HepG2 (cell line): ENCODE measurements around the gene NINL. TPM values are rescaled to one million over a fixed set of nuclear protein-coding genes. Genes with fewer than 3 reads are reported as not detected.

ENCODE experiments used
- CBX5 ChIP-seq: sonication (generic); formaldehyde crosslinking; IDR thresholded peaks from 2 replicates; pipeline ENCODE4 v1.4.0; 2020; ENCODE audit warnings: missing genetic modification reagents, borderline replicate concordance
- CENPX ChIP-seq: sonication (generic); formaldehyde crosslinking; IDR thresholded peaks from 2 replicates; pipeline ENCODE4 v1.9.0; 2021; ENCODE audit warnings: mild to moderate bottlenecking, missing genetic modification reagents, moderate library complexity
- CREB1 ChIP-seq, 2 experiments: fragments of 450-650 bp in 1 of 2; IDR thresholded peaks; 2 replicates each; pipeline ENCODE4 v1.6.1; 2016 to 2017; ENCODE audit warnings: control low read depth in 1 of 2, mild to moderate bottlenecking in 1 of 2, missing compliant biosample characterization in 1 of 2, missing genetic modification characterization in 1 of 2
- E2F2 ChIP-seq: sonication (generic); formaldehyde crosslinking; IDR thresholded peaks from 2 replicates; pipeline ENCODE4 v1.4.0; 2020; ENCODE audit warnings: missing genetic modification reagents, borderline replicate concordance
- ERF ChIP-seq: IDR thresholded peaks from 2 replicates; pipeline ENCODE4 v1.6.1; 2018; ENCODE audit warnings: missing biosample characterization, missing genetic modification reagents
- GPBP1L1 ChIP-seq: sonication (generic); formaldehyde crosslinking; IDR thresholded peaks from 2 replicates; pipeline ENCODE4 v1.5.0; 2020; ENCODE audit warnings: mild to moderate bottlenecking, missing genetic modification reagents
- HHEX ChIP-seq: IDR thresholded peaks from 2 replicates; pipeline ENCODE4 v1.6.1; 2016; ENCODE audit warnings: control low read depth
- HNF4G ChIP-seq, 2 experiments: sonication (generic) in 1 of 2; formaldehyde crosslinking in 1 of 2; IDR thresholded peaks; 2 replicates each; pipeline versions ENCODE4 v1.4.0 to v1.6.1; 2011 to 2020; ENCODE audit warnings: borderline replicate concordance in 2 of 2, low read depth in 2 of 2, mild to moderate bottlenecking in 2 of 2, low read length in 1 of 2, missing genetic modification reagents in 1 of 2, moderate library complexity in 1 of 2
- KLF9 ChIP-seq: IDR thresholded peaks from 2 replicates; pipeline ENCODE4 v1.6.1; 2016; ENCODE audit warnings: low read depth
- MAF1 ChIP-seq: sonication (generic); formaldehyde crosslinking; IDR thresholded peaks from 2 replicates; pipeline ENCODE4 v1.5.0; 2020; ENCODE audit warnings: missing genetic modification reagents, borderline replicate concordance
- MAFG ChIP-seq: sonication (generic); formaldehyde crosslinking; IDR thresholded peaks from 2 replicates; pipeline ENCODE4 v1.5.1; 2020; ENCODE audit warnings: mild to moderate bottlenecking, missing genetic modification reagents
- MAFK ChIP-seq, 2 experiments: IDR thresholded peaks in 1 of 2; conservative IDR thresholded peaks in 1 of 2; 2 replicates each; pipeline ENCODE4 v1.6.1; 2011; ENCODE audit warnings: improper control_type of control experiment in 2 of 2, low read length in 2 of 2
- RBFOX2 ChIP-seq: fragments of 200-400 bp; formaldehyde crosslinking; IDR thresholded peaks from 2 replicates; pipeline ENCODE4 v1.6.1; 2017; ENCODE audit warnings: low read depth, mild to moderate bottlenecking, low read length
- SP5 ChIP-seq: IDR thresholded peaks from 2 replicates; pipeline ENCODE4 v1.6.1; 2016; ENCODE audit warnings: low read depth, borderline replicate concordance
- TCF7L2 ChIP-seq: IDR thresholded peaks from 2 replicates; pipeline ENCODE4 v1.6.1; 2011; ENCODE audit warnings: mild to moderate bottlenecking, low read depth, low read length, moderate library complexity
- TMF1 ChIP-seq: sonication (generic); formaldehyde crosslinking; IDR thresholded peaks from 2 replicates; pipeline ENCODE4 v1.8.1; 2022; ENCODE audit warnings: low read depth, missing genetic modification reagents
- YEATS2 ChIP-seq: sonication (generic); formaldehyde crosslinking; IDR thresholded peaks from 2 replicates; pipeline ENCODE4 v1.4.0; 2020; ENCODE audit warnings: missing genetic modification reagents, borderline replicate concordance
- ZBTB43 ChIP-seq: sonication (generic); formaldehyde crosslinking; conservative IDR thresholded peaks from 2 replicates; pipeline ENCODE4 v1.4.0; 2020; ENCODE audit warnings: missing genetic modification reagents
- ZKSCAN1 ChIP-seq: fragments of 150-350 bp; IDR thresholded peaks from 2 replicates; pipeline ENCODE4 v1.6.1; 2014; ENCODE audit warnings: low read length
- ZKSCAN8 ChIP-seq: IDR thresholded peaks from 2 replicates; pipeline ENCODE4 v1.6.1; 2016; ENCODE audit warnings: borderline replicate concordance, missing genetic modification reagents, missing compliant biosample characterization
- ZNF136 ChIP-seq: sonication (generic); formaldehyde crosslinking; IDR thresholded peaks from 2 replicates; pipeline ENCODE4 v1.8.1; 2022; ENCODE audit warnings: low read depth, mild to moderate bottlenecking, moderate library complexity, missing genetic modification reagents
- ZNF275 ChIP-seq: sonication (generic); formaldehyde crosslinking; IDR thresholded peaks from 2 replicates; pipeline ENCODE4 v1.8.0; 2022; ENCODE audit warnings: missing genetic modification reagents, mild to moderate bottlenecking, inconsistent platforms, borderline replicate concordance
- ZNF780A ChIP-seq: sonication (generic); formaldehyde crosslinking; IDR thresholded peaks from 2 replicates; pipeline ENCODE4 v1.8.0; 2022; ENCODE audit warnings: mild to moderate bottlenecking, missing genetic modification reagents, moderate library complexity
- ZSCAN25 ChIP-seq: sonication (generic); formaldehyde crosslinking; IDR thresholded peaks from 2 replicates; pipeline ENCODE4 v1.8.0; 2022; ENCODE audit warnings: mild to moderate bottlenecking, missing genetic modification reagents
- polyA plus RNA-seq, 8 experiments: library from polyadenylated mRNA; depleted of rRNA in 3 of 8; stranded (reverse) in 7 of 8; unstranded in 1 of 8; fragments of >200 nt; fragmentation: Illumina TruSeq in 4 of 8; extraction: Trizol in 4 of 8; gene quantifications; 2 replicates each; pipeline versions ENCODE4 v1.2.1 to v1.2.3, GENCODE V29; 2011 to 2016; ENCODE audit warnings: low read depth in 4 of 8, missing spikeins in 1 of 8, mixed read lengths in 1 of 8; ENCODE audit not compliant: insufficient read depth in 1 of 8
- total RNA-seq, 5 experiments: library from RNA; depleted of rRNA; stranded (reverse); fragments of >200 nt; fragmentation: Illumina TruSeq; extraction: Trizol; gene quantifications; 2 replicates each; pipeline ENCODE4 v1.2.3, GENCODE V29; 2016; ENCODE audit warnings: low read depth in 1 of 5

Gene NINL
- total and polyA plus RNA-seq, 2 of the 13 experiments (the other 11 are each of a cell fraction or from before 2014, with no cell fraction given), result 32.3 to 34.3 TPM

GRCh38 chr20:25407311-25408169, 177.8 kb downstream of the NINL start, which contains the start of gene GINS1 (continued):
- TF ChIP-seq ZNF136 (CRISPR knock-in tag) (peak; percentile 76; the same call in 1 of the 2 replicates), ERF (CRISPR knock-in tag) (peak; percentile 96), E2F2 (peak; percentile 100), HNF4G (IDR thresholded peaks at IDR 0.05; ENCODE audit: borderline replicate concordance, low read depth, low read length) (0 out of 2 replicates have a peak, but pooled peaks have one; percentile 51), HNF4G (CRISPR knock-in tag; IDR thresholded peaks at IDR 0.05; ENCODE audit: borderline replicate concordance, low read depth) (peak; percentile 64; the same call in 1 of the 2 replicates), GPBP1L1 (CRISPR knock-in tag) (no peak), MAFK (conservative IDR thresholded peaks at IDR 0.05 in 1 of 2, IDR thresholded peaks at IDR 0.05 in 1 of 2; ENCODE audit: low read length in 2 of 2) (peak; percentile 2 to 28; a peak in 1 of 4 replicates), KLF9 (CRISPR knock-in tag) (peak; percentile 97), CREB1 (IDR thresholded peaks at IDR 0.05) (peak; percentile 1; the same call in 1 of the 2 replicates), CREB1 (CRISPR knock-in tag; IDR thresholded peaks at IDR 0.05) (peak; percentile 59), TMF1 (peak; percentile 99), ZNF275 (peak; percentile 99), MAFG (CRISPR knock-in tag) (no peak), ZNF780A (CRISPR knock-in tag) (peak; percentile 98), YEATS2 (CRISPR knock-in tag) (peak; percentile 99), ZBTB43 (CRISPR knock-in tag) (peak; percentile 96), HHEX (CRISPR knock-in tag) (0 out of 2 replicates have a peak, but pooled peaks have one; percentile 6), SP5 (CRISPR knock-in tag) (peak; percentile 98), ZSCAN25 (CRISPR knock-in tag) (peak; percentile 89), ZKSCAN8 (CRISPR knock-in tag) (peak; percentile 62), TCF7L2 (no peak), CENPX (CRISPR knock-in tag) (no peak), RBFOX2 (peak; percentile 91), CBX5 (CRISPR knock-in tag) (peak; percentile 90), ZKSCAN1 (peak; percentile 42), MAF1 (peak; percentile 97; the same call in 1 of the 2 replicates)
